Stimulated activated CD4-positive, alpha-beta T cell treated with anti-CD3 and anti-CD28 coated beads, Interleukin-1b, Interleukin-23, amount 100 ng/mL, for 4 hours (primary cell): Measurements from ENCODE around the gene KLHL14.
"Not testable (repeated sequence)": the region's sequence is repeated elsewhere in the genome, so short reads cannot be mapped to it uniquely, and the experiment has no call there.

Source experiments
- DNase-seq, 2 donors: peaks; one replicate each; pipeline ENCODE4 v3.0.0-alpha.2; 2020; ENCODE audit warnings: low read depth in 2 of 2

Gene KLHL14, protein sequence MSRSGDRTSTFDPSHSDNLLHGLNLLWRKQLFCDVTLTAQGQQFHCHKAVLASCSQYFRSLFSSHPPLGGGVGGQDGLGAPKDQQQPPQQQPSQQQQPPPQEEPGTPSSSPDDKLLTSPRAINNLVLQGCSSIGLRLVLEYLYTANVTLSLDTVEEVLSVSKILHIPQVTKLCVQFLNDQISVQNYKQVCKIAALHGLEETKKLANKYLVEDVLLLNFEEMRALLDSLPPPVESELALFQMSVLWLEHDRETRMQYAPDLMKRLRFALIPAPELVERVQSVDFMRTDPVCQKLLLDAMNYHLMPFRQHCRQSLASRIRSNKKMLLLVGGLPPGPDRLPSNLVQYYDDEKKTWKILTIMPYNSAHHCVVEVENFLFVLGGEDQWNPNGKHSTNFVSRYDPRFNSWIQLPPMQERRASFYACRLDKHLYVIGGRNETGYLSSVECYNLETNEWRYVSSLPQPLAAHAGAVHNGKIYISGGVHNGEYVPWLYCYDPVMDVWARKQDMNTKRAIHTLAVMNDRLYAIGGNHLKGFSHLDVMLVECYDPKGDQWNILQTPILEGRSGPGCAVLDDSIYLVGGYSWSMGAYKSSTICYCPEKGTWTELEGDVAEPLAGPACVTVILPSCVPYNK

DNA sequence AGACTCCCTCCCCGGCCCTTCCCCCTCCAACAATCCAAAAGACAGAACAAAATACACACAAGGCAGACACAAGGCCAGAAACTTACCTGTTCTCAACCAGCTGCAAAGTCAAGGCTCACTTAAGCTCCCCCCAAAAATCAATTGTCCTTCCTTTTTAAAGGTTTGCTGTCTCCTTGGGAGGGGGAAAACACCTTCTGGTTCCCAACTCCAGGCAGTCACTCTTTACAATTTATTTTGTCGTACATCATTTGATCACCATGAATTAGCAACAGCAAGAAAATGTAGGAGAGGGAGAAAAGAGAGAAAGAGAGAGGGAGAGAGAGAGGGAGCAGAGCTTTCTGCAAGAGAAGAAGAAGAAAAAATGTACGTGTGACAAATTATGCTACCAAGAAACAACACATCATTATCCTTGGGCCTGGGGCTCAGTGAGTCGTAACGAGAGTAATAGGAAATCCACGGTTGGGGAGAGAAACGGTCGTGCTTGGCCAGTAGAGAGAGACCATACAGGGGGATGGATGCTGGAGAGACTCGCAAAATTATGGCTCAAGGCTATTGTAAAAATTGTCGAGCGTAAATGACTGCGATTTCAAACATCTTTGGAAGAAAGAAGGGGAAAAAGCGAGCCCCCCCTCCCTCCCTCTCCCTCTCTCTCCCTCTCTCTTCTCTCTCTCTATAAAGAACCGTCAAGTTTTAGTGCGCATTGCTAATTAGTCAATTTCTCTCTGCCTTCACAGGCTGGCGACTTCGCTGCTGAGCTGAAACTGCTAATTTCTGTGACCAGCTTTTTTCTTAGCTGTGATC lies at the start of gene KLHL14:
Gene KLHL14, minus strand, starts transcription at position 443 of the 801 bp plus-strand sequence. CDS start 2,432 bp downstream, outside the sequence.
- no peak for DNase-seq

DNA sequence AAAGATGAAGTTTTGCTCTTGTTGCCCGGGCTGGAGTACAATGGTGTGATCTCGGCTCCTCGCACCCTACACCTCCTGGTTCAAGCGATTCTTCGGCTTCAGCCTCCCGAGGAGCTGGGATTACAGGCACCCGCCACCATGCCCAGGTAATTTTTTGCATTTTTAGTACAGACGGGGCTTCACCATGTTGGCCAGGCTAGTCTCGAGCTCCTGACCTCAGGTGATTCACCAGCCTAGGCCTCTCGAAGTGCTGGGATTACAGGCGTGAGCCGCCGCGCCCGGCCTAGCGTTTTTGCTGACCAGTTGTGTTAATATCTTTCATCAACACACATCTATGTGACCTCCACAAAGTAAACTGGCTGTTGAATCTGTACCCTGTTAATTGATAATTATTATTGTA lies 49.4 kb upstream of the KLHL14 start:
- no peak for DNase-seq

DNA sequence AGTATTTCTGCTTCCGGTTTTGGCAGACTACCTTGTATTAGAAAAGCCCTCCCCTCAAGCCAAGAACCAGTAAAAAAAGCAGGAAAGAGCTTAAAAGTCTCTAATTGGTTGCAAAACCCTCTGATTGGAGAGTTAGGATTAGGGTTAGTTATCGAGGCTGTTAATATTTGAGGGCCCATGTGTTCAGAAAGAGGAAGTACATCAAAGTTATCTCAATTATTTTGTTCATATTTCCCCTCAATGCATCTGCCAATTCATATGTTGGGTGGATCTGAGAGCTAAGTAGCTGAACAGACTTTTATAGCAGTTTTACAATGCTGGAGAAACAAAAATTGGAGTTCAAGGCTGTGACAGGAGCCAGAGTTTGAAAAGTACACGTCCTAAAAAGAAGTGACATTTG lies 43.1 kb upstream of the KLHL14 start:
- no peak for DNase-seq

DNA sequence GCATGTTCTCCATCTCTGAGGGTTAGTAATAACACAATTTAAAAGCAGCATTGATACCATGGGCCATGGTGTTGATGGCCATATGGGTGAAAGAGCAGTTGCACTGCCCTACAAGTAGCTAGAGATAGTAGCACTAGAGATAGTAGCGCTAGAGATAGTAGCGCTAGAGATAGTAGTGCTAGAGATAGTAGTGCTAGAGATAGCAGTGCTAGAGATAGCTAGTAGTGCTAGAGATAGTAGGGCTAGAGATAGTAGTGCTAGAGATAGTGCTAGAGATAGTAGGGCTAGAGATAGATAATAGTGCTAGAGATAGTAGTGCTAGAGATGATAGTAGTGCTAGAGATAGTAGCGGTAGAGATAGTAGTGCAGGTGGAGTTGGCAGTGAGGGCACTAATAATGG lies 39.5 kb upstream of the KLHL14 start:
- no peak for DNase-seq

DNA sequence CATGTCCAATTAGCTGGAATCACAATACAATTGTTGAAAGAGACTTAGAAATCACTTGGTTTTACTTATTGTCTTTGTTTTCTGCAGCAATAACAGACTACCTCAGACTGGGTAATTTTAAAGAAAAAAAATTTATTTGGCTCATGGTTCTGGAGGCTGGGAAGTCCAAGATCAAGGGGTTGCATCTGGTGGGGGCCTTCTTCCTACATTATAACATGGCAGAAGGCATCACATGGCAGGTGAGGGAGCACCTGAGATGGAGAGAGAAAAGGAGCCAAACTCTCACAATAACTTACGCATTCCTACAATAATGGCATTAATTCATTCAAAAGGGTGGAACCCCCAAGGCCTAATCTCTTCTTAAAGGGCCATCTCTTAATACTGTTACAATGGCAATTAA lies 37.5 kb upstream of the KLHL14 start:
- DNase-seq = no peak

DNA sequence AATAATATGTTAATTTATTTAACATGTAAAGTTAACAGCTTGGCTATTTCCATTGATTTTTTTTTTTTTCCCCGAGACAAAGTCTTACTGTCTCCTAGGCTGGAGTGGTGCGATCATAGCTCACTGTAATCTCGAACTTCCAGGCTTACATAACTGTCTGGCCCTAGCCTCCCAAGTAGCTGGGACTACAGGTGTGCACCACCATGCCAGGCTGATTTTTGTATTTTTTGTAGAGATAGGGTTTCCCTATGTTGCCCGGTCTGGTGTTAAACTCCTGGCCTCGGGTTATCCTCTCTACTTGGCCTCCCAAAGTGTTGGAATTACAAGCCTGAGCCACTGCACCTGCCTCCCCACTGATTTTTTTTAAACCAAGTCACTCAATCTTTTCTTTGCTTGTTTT lies 32.5 kb upstream of the KLHL14 start:
- no peak for DNase-seq

DNA sequence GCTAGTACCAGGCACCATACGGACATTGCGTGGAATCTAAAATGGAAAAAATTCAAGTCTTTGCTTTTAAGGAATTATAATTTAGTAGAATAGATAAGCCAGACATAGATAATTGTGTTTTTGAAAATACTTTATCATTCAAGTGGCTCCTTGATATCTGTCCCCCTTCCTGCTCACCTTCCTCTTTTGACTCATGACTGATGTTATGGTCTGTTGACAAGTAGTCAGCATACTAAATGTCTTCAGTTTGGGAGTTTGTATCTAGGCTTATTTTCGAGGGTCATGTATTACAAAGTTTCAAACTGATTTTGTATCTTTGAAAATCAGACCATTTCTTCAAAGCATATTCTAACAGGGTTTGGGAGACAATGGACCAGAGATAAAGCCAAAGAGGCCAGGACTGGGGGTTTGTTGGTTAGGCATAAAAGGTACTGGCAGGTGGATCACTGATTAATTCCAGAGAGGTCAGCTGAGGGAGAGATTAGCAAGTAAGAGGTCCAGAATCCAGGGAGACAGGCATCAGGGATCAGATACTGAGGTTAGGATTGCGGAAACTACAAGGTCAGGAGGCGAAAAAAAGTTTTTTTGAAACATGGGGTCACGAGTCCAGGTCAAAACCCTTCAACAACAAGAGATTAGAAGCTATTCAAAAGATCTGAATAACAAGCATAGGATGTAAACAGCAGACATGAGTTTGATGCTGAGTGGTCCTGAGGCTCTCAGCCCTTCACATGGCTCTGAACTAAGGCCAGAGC lies 31.5 kb upstream of the KLHL14 start:
- DNase-seq = no peak

DNA sequence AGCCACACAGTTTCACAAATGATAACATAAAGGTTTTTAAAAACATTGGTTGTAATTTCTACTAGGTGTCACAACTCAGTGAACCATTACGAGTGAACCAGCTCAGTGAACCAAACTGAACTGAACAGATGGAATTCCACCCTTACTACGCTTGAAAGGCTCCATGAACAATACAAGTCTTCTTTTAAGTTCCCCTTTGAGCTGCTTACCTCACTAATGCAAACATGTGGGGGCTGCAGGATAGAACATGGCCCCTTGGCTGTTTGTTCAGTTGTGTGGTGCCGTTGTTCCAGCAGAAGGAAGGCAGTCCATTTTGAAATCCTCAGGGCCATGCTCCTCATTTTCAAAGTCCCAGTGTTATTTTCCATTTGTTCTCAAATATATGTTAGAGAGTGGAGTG lies 30.7 kb upstream of the KLHL14 start:
- no peak for DNase-seq

DNA sequence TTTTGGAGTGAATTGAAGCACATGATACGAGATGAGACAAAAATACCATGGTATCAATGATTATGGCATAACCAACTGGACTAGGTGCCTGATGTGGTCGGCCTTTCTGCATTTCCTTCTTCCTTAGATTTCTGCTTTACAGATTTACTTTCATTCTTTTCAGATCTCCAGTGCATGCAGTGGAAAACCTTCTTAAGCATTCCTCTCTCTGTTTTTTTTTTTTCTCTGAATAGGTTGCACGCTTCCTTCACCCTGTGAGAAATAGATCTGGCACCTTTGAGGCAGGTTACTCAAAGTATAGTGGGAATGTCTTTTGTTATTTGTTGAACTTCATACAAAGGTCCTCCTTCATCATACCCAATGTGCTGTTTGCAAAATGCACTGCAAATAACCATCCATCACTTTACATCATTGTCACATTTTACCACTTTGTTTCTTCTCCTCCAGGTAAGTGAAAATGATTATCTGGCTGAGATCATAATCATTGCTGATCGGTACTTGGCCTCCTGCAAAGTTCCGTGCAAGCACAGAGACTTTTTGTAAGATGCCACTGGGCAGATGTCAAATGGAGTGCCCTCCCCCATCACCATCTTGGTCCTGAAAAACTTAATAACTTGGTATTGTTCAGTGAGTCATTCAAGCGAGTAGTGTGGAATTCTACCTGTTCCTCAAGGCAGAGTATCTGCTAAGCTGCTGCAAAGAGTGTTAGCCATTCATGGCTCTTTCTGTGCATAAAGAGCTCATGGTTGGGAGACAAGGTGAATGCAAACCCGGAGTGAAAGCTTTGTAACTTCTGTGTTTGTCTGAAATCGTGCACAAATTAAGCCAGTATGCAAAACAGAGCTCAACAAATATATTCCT lies 30.0 kb upstream of the KLHL14 start:
- no peak for DNase-seq

DNA sequence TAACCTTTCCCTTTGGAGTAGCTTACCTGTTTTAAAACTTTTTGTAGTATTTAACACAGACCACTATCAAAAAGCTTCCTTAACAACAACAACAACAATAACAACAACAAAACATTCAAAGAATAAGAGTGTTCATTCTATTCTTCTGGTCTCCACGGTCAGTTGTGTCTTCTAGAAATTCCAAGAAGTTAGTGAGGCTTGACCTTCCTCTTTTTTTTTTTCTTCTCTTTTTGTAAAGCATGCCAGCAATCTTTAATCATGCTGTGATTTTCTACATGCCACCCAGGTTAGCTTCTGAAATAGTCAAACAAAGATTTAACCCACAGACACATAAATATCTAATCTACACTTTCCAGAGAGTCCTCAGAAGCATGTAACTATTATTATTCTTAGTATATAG lies 28.4 kb upstream of the KLHL14 start:
- no peak for DNase-seq

DNA sequence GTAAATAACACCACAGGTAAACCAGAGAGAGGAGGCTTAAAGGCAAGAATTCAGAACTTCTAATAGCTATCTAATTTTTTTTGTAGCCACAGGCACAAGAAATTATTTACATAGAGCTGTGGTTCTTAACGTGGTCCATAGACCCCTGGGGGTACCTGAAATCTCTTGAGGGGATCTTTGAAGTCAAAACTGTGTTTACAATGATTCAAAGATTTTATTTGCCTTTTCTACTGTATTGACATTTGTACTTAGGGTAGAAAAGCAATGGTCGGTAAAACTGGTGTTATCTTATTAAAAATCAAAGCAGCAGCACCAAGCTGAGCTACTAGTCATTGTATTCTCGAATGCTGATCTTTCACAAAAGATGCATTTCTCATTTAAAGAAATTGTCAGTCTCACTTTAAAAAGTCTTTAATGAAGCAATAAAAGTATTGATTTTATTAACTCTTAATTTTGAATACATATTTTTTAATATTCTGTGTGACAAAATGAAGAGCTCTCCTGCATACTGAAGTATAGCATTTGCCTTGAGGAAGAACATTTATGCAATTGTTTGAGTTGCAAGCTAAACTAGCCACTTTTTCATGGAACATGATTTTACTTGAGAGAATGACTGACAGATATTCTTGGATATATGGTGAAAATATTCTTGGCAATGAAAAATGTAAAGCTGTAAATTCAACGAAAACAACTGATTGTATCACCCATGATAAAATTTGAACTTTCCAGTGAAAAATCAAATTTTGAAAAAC lies 25.6 kb upstream of the KLHL14 start:
- no peak for DNase-seq

DNA sequence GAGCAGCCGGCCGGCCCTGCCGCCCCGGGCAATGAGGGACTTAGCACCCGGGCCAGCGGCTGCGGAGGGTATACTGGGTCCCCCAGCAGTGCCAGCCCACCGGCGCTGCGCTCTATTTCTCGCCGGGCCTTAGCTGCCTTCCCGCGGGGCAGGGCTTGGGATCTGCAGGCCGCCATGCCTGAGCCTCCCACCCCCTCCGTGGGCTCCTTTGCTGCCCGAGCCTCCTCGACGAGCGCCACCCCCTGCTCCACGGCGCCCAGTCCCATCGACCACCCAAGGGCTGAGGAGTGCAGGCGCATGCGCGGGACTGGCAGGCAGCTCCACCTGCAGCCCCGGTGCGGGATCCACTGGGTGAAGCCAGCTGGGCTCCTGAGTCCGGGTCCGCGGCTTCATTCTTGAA lies 21.8 kb upstream of the KLHL14 start:
- DNase-seq = not testable (repeated sequence)

DNA sequence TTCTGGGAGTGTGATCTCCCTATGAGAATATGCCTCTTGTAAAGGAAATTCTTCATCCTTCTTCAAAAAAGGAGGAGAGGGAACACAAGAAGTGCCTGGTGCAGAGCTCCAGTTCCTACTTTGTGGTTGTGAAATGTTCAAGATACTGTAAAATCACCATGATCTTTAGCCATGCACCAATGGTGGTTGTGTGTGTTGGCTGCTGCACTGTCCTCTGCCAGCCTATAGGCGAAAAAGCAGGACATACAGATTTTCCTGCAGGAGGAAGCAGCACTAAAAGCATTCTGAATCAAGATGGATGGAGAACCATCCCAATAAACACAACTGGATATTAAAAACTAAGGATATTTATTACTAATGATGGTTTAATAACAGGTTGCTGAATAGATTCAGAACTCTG lies 6.2 kb upstream of the KLHL14 start:
- DNase-seq = no peak

DNA sequence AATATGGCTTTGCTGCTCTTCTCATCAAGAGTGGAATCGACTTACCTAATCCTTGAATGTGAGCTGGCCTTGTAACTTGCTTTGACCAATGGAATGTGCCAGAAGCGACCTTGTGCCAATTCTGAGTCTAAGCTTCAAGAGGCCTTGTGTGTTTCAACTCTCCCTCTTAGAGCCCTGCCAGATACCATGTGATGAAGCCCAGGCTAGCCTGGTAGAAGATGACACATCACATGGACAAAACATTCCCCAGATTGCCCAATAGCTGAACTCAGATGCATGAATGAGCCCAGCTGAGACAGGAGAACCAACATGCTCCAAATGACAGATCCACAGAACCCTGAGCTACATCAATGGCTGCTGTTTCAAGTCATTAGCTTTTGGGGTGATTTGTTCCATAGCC lies 4.2 kb upstream of the KLHL14 start:
- DNase-seq = no peak

DNA sequence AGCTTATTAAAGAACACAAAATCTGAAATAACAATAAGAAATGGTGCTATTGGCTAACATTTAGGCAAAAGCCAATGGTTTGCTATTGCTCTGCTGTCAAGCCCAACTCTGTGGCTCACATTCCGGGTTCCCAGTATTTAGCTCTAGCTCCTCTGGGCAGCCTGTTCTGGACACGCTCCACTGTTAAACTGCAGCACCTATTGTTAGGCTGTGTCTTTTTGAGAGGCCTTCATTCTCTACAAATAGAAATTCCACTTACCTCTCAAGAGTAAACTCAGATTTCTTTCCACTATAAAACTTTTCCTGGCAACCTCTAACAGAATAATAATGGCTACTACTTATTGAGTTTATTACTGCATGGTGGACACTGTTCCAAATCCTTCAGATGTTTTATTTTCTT lies 3.7 kb upstream of the KLHL14 start:
- no peak for DNase-seq

DNA sequence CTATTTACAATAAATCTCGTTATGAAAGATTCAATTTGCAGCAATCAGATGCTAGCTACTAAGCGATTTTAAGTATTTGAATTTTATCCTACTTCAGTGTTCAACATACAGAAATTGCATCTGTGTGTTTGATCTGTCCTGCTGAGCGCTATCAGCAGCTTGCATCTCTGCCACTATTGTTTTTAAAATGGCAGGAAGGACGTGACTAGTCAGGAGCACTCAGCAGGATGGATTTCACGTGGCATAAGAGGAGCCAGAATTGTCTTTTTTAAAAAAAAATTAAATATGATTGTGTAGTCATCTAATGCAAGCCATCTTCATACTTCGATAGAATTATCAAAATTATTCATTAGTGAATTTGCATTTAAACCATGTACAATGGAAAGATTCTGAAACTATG lies 2.8 kb upstream of the KLHL14 start:
- DNase-seq = no peak

DNA sequence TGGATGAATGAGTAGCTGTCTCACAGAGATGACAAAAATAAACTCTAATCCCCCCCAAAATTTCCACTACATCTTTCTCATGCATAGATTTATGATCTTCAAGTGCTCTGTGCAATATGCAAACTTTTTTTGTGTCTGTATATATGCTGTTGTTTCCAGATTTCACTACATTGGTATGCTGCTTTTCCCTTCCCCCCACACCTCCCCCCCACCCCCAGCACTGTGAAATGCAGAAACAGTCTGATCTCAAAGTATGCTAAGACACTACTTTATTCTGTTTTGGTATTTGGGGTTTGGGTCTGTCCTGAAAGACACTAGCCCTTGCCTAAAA lies 524 bp upstream of the KLHL14 start:
- DNase-seq = no peak

DNA sequence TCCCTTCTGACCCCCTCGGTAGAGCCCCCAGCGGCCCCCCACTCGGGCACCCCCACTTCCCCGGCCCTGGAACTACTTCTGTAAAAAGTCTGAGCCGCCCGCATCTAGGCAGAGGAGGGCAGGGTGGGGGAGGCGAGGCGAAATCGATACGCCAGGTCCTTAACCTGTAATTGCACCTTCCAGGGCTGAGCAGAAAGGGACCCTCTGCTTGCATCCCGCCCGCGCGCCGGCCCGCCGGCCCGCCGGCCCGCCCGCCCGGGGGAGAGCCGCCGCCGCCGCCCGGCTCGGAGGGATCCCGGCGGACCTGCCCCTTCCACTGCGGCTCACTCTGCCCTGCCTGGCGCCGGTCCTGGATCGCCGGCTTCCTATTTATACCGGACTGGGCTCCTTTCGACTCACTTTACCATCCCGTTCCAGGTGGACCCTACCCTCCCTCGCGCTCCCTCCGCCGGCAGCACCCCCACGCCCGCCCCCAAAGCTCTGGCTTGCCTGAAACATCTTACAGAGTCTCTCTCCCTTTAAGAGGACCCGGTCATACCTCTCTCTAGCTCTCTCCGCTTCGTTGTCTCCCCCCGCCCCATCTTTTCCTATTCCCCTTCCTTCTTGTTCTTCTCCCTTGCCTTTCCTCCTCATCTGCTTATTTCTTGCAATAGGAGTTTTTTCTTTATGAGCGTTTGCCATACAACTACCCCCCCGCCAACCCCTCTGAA lies 797 bp downstream of the KLHL14 start:
- DNase-seq = no peak

DNA sequence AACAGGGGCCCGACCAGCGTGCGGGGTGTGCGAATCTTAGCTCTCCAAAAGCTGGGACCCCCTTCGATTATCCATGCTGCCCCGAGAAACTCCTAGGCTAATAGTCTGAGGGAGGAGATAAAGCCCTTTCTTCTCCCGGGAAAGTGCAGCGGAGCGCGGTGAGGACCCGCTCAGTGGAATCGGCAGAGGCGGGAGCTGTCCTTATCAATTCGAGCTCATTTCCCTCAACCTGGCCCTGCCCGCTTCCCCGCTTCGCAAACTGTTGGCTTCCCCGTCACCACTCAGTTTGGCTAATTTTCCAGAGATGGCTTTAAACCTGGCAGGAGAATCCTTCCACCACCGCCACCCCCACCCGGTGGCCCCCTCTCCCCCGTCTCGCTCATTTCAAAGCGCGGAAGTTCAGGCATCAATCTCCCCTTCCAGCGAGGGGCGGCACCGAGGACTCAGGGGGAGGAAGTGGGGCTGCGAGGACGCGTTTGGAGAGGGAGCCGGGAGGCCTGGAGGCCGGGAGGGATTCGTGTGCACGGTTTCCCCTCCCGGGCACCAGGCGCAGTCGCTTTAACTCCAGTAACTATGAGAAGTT lies 1.6 kb downstream of the KLHL14 start:
- DNase-seq = no peak
